Left hindlimb (tissue), 1 donor: ENCODE measurements around the gene PRORP.
"Not testable (repeated sequence)": the region's sequence is repeated elsewhere in the genome, so short reads cannot be mapped to it uniquely, and the experiment has no call there.

Source experiments
- DNase-seq: peaks from one replicate; pipeline ENCODE4 v3.0.0-alpha.2; 2018

Gene PRORP

GRCh38 chr14:35140718-35141581, 18.6 kb downstream of the PRORP start:
- DNase-seq = no peak

- DNase-seq = no peak
These were observed 21.7 kb downstream of the PRORP start for GRCh38 chr14:35144029-35144428.

- DNase-seq = no peak
These were observed 24.4 kb downstream of the PRORP start for GRCh38 chr14:35146711-35147149.

GRCh38 chr14:35147186-35147585, 24.8 kb downstream of the PRORP start:
- DNase-seq = no peak

- no peak for DNase-seq
These were observed 25.4 kb downstream of the PRORP start for GRCh38 chr14:35147711-35148110.

- DNase-seq = no peak
These were observed 26.9 kb downstream of the PRORP start for GRCh38 chr14:35149239-35149638.

GRCh38 chr14:35152531-35152930, 30.2 kb downstream of the PRORP start:
- DNase-seq = not testable (repeated sequence)

- no peak for DNase-seq
These were observed 31.7 kb downstream of the PRORP start for GRCh38 chr14:35154016-35154415.

- DNase-seq = no peak
These were observed 33.6 kb downstream of the PRORP start for GRCh38 chr14:35155962-35156361.

- DNase-seq = no peak
These were observed 36.1 kb downstream of the PRORP start for GRCh38 chr14:35158491-35158890.

GRCh38 chr14:35158951-35159653, 36.8 kb downstream of the PRORP start:
- DNase-seq = no peak

GRCh38 chr14:35159742-35160409, 37.5 kb downstream of the PRORP start:
- no peak for DNase-seq

GRCh38 chr14:35161231-35161630, 38.9 kb downstream of the PRORP start:
- no peak for DNase-seq

- DNase-seq = no peak
These were observed 41.0 kb downstream of the PRORP start for GRCh38 chr14:35163384-35163783.

GRCh38 chr14:35164849-35165248, 42.5 kb downstream of the PRORP start:
- DNase-seq = no peak

GRCh38 chr14:35167496-35167895, 45.1 kb downstream of the PRORP start:
- DNase-seq = no peak
